ENCODE data around the gene RESF1.

- no peak for TF ChIP-seq PAX5 (IDR thresholded peaks at IDR 0.05; ENCODE audit: insufficient read depth, low read length, severe bottlenecking)
- no peak for TF ChIP-seq POLR2A (IDR thresholded peaks at IDR 0.05; ENCODE audit: low read depth, low read length)
- TF ChIP-seq TAF1 (IDR thresholded peaks at IDR 0.05; ENCODE audit: low read depth, low read length), result no peak
Measured at GRCh38 chr12:31970199-31970598, 11.0 kb downstream of the RESF1 start.
